Measurements from ENCODE around the gene ARHGDIG.

DNA sequence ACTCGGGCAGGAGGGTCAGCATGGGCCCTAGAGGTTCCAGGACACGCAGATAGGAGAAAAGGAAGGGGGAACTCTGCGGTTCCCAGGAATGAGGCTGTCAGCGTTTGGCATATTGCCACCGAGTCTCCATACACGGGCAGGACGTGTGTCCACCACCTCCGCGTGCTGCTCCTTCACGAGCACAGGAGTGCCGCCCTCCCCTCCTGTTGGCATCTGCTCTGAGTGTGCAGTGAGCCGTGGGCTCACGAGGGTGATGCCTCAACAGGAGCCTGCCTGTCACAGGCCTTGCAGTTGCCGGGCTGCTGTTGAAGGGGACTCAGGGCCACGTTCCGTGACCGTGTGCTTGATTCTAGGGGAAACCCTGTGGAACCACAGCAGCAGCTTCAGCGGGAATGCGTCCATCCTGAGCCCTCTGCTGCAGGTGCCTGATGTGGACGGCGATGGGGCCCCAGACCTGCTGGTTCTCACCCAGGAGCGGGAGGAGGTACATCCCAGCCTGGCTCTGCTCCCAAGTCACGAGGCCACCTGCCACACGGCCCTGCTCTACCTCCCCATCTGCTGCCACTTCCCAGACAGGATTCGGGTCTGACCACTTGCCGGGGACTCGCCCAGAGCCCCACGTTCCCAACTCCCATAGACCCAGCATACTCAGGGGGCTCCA lies 19.2 kb upstream of the ARHGDIG start:
- TF ChIP-seq, protein P1, sequence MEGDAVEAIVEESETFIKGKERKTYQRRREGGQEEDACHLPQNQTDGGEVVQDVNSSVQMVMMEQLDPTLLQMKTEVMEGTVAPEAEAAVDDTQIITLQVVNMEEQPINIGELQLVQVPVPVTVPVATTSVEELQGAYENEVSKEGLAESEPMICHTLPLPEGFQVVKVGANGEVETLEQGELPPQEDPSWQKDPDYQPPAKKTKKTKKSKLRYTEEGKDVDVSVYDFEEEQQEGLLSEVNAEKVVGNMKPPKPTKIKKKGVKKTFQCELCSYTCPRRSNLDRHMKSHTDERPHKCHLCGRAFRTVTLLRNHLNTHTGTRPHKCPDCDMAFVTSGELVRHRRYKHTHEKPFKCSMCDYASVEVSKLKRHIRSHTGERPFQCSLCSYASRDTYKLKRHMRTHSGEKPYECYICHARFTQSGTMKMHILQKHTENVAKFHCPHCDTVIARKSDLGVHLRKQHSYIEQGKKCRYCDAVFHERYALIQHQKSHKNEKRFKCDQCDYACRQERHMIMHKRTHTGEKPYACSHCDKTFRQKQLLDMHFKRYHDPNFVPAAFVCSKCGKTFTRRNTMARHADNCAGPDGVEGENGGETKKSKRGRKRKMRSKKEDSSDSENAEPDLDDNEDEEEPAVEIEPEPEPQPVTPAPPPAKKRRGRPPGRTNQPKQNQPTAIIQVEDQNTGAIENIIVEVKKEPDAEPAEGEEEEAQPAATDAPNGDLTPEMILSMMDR (IDR thresholded peaks at IDR 0.05): no peak
- no peak for TF ChIP-seq POLR2A (IDR thresholded peaks at IDR 0.05)

All from esophagus squamous epithelium (tissue), 4 donors.